HTERT RPE-1 (cell line): ENCODE results near the gene ADSS1.

Source experiments
- in situ Hi-C: fragments of 300-500 bp; cut with MboI; formaldehyde crosslinking; loops from 4 replicates; pipeline ENCODE4 v1.14.3; 2020; ENCODE audit warnings: low sequenced_read_pairs

Gene ADSS1

DNA sequence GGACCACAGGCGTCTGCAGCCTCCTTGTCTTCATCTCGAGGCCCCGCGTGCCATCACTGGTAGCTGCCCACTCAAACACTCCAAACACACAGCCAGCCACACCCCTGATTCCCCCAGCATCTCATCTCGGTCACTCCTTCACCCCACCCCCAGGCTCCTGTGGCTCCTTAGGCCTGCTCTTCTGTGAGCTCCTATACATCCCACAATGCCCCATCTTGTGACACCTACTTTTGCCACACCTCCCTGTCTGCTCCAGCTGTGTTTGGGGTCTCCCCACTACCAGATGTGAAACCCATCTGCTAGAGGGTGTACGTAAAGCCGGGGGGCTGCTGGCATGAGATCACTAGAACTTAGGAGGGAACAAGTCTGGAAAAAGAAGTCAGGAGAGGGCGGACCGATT, 67.4 kb downstream of the ADSS1 start:
- in situ Hi-C loops: no loop called here

DNA sequence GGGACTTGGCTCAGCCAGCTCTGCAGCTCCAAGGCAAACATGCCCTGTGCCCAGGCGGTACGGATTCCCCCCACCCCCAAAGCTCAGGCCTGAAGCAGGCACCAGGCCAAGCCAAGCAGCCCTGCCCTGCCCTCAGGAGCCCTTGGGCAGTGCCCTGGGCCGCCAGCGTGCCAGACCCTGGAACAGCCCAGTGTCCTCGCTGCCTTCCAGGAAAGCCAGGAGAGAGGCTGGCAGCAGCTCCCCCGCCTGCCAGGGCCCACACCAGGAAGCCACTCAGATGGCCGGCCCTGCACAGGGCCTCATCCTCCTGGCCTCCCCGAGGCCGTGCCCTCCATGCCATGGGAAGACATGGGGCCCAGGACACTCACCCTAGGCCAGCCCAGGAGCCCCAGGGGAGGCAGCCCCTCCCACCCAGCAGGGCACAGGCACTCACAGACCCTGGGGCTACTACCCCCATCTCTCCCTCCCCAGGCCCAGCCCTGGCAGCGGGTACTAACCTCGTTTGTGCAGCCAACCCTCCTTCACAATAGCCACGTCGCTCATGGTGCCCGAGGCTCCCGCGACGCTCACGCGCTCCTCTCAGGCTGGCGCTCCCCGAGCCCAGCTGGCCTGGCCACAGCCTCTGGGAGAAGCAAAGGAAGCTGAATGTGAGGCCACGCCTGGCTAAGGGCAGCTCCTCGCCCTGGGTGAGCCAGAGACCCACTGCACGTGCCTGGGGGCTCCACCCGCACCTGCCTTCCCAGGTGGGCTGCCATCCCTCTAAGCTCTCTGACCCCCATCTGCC, 68.3 kb downstream of the ADSS1 start:
- in situ Hi-C loops: no loop called here

DNA sequence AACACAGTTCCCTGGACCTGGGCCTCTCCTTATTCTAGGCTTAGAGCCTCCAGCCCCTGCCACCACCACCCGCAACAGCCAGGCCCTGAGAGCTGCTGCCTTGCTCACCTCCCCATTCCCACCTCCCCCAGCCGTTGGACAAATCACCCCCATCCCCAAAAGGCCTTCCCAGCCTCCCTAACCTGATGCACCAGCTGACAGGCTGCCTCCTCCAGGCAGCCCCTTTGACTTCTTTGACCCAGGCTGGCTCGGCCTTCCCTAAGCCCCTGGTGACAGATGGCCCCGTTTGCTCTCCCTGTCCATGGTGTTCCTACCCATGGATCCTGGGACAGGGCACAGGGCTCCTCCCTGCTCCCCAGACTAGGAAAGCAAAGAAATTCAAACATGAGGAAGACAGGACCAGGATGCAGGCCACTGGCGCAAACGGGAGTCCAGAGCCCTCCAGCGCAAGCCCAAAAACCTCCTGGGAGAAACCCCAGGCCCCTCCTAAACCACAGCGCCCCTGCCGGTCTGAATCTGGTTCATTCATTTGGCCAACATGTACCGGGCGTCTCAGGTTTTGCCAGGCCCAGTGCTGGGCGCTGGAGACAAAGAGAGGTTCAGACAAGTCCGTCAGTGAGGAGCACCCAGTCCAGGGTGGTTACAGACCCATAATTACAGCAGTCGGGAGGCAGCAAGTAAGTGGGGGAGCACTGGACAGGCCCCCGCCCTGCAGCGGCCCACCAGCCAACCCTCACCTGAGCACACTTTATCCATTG, 69.1 kb downstream of the ADSS1 start:
- in situ Hi-C loops: no loop called here

DNA sequence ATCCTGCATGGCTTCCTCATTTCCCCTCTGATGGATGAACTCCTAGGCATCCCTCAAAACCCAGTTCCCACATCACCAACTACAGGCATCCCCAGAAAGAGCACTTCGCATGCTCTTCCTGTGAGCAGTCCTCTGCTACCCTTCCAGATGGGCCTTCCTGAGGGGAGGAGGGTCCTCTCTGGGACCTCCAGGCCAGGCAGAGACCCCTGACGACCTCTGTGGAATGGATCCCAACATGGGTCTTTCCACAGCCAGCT, 69.6 kb downstream of the ADSS1 start:
- in situ Hi-C loops: no loop called here

DNA sequence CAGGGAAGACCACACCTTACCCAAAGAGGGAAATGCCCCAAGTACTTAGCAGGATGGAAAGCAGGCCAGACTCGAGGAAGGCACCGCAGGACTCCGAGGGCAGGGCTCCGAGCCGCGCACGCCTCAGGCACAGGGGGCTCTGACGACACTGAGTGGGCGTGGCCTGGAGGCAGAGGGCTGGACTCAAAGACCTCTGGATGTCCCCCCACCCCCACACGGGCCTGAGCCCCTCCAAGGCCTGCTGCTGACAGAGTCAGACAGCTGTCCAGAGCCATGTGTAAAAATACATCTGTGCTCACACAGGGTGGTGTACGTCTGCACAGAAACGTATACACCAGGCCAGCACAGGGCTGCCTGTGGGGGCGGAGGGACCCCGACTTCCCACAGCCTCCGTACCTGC, 70.1 kb downstream of the ADSS1 start:
- in situ Hi-C loops: no loop called here

DNA sequence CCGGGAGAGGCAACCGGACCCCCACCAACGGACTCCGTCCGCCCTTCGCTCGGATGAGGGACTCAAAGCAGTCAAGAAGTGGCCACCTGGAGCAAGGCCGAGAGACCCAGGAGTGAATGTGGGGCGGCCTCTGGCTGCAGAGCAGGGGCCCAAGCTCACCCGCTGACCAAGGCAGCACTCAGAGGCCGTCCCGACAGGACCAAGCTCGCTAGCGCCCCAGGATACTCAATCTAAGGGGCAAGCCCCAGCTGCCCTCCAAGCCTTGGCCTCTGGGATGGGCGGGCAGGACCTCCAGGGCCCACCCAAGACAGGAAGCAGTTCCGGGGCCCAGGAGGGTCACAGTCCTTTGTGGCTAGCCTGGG, 70.6 kb downstream of the ADSS1 start:
- in situ Hi-C loops: no loop called here

DNA sequence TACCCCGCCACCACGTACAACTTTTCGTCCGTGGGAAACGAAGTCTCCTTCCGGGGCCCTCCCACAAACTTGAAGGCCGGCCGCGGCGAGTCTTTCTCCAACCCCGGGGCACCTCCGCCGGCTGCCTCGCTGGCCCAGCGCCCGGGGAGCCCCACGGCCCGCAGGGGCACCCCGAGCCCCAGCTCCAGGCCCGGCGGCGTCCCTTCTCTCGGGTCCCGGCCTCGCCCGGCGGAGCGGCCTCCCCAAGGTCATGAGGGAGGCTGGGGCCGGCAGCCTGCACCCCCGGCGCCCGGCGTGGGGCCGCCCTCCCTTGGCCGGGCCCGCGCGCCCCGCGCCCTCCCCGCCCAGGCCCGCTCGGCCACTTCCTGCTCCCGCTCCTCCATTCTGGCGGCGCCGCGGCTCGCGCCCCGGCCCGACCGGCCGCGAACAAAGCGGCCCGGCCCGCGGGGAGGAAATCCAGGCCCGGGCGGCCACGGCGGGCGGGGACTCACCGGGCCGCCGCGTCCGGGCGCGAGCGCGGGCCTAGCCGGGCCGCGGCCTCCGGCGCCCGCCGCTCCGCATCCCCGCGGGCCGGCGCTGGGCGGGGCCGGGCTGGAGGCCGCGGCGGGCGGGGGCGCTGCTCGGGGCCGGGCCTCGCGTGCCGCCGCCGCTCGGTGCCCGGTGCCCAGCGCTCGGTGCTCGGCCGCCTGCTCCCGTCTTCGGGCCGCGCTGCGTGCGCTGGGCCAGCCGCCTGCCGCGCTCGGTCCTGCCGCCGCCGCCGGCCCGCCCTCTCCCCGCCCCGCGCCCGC, 71.2 kb downstream of the ADSS1 start, which contains the start of gene AKT1:
Gene AKT1 (minus strand): TSS at position 756 of the 788 bp plus-strand sequence. CDS start 3,105 bp downstream, outside the sequence.
- in situ Hi-C loops: no loop called here

DNA sequence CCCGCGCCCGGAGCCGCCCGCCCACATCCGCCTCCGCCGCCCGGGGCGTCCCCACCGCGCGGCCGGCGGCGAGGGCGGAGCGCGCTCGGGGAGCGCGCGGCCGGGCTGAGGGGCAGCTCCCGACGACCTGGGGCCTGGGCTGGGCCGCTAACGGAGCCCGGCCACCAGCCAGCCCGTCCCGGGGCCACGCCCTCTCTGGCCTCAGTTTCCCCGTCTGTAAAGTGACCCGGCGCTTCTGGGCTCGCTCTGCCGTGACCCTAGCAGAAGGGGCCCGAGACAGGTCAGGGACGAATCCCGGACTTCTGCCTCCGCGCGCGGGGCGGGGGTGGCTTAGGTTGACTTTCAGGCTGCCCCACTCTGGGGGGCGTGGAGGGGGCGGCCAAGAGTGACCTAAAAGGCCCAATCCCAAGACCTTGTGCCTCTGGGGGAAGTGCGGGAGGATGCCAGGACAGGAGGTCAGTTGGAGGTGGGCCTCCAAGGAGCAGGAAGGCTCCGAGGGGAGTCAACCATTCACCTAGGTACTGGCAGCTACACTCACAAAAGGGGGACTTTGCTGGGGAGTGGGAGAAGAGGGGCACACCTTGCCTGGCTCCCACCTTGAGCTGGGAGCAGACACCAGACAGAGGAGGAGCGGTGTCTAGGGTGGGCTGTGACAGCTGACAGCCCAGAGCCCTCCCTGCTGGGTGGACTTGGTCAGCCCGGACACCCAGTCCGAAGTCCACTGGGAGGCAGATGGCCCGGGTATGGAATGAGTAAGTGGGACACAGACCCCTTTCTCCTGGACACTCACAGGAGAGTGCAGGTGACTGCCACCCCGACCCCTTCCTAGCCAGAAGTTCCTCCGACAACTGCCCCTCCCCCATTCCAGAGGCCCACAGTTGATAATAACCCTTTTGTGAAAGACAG, 72.0 kb downstream of the ADSS1 start:
- in situ Hi-C loops: no loop called here

DNA sequence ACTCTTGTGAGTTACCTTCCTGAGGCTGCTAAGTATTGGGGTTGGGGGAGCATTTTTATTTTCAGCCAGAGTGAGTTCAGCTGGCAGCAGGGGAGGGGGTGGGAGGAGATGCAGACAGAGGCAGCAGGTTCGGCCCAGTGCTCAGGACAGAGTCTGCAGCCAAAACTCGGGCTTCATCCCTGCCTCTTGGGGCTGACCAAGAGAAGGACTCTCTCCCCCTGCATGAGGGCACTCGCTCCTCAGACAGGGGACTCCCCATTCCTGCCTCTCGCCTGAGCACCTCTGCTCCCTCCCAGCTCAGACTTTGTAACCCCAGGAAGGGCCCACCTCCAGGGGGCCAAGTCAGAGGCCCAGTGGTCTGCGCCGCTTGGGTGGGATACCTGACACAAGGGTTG, 72.7 kb downstream of the ADSS1 start:
- in situ Hi-C loops: no loop called here
